Natural killer cell (primary cell): ENCODE results near the gene KIZ. TPM values are rescaled to one million over a fixed set of nuclear protein-coding genes. Genes with fewer than 3 reads are reported as not detected.
A peak's percentile ranks its signal among the peaks of the same experiment; 100 is the strongest.

Experiments used
- ATAC-seq, 3 donors: fragments of 150-1000 bp in 2 of 3; fragments of 200-7000 bp in 1 of 3; cut with Tn5 transposase; 1 replicate in 1 of 3; 2 replicates in 2 of 3; pipeline ENCODE4 v1.10.0; 2021; ENCODE audit warnings: mild to moderate bottlenecking in 2 of 3, moderate library complexity in 2 of 3
- DNase-seq, 2 donors: peaks; one replicate each; pipeline versions ENCODE4 v3.0.0 to v3.0.0-alpha.2; 2013 to 2021; ENCODE audit warnings: mixed read lengths in 1 of 2
- H3K27ac ChIP-seq: one replicate; pipeline ENCODE4 v1.5.1; 2013; ENCODE audit warnings: mild to moderate bottlenecking, low read length
- H3K27me3 ChIP-seq: one replicate; pipeline ENCODE4 v1.6.1; 2013; ENCODE audit warnings: low read length; ENCODE audit not compliant: control insufficient read depth, insufficient read depth
- H3K36me3 ChIP-seq: one replicate; pipeline ENCODE4 v1.6.1; 2013; ENCODE audit warnings: low read length; ENCODE audit not compliant: control insufficient read depth, insufficient read depth
- H3K4me1 ChIP-seq: one replicate; pipeline ENCODE4 v1.6.1; 2013; ENCODE audit warnings: low read length; ENCODE audit not compliant: control insufficient read depth, insufficient read depth
- H3K4me3 ChIP-seq: one replicate; pipeline ENCODE4 v1.5.1; 2013; ENCODE audit warnings: low read length
- H3K9me3 ChIP-seq: one replicate; pipeline ENCODE4 v1.6.1; 2013; ENCODE audit warnings: low read length; ENCODE audit not compliant: control insufficient read depth, insufficient read depth
- H3K27ac Mint-ChIP-seq, 2 donors: one replicate each; pipeline ENCODE4 v1.8.0; 2022; ENCODE audit warnings: mild to moderate bottlenecking in 2 of 2, mixed read lengths in 2 of 2, moderate library complexity in 1 of 2
- H3K27me3 Mint-ChIP-seq, 2 donors: one replicate each; pipeline ENCODE4 v1.8.0; 2022; ENCODE audit warnings: low read depth in 2 of 2, mixed read lengths in 2 of 2
- H3K36me3 Mint-ChIP-seq: one replicate; pipeline ENCODE4 v1.8.0; 2022; ENCODE audit warnings: mixed read lengths
- H3K4me1 Mint-ChIP-seq, 2 donors: one replicate each; pipeline ENCODE4 v1.8.0; 2022; ENCODE audit warnings: mixed read lengths in 2 of 2
- H3K4me3 Mint-ChIP-seq: one replicate; pipeline ENCODE4 v1.8.0; 2022; ENCODE audit warnings: mild to moderate bottlenecking, moderate library complexity, mixed read lengths
- H3K9me3 Mint-ChIP-seq, 2 donors: one replicate each; pipeline ENCODE4 v1.8.0; 2022; ENCODE audit warnings: mixed read lengths in 2 of 2
- CTCF ChIP-seq: fragments of 200-600 bp; IDR thresholded peaks from one replicate; pipeline ENCODE4 v1.8.0; 2022; ENCODE audit warnings: antibody characterized with exemption
- WGBS: methylation state at CpG from one replicate; pipeline ENCODE4 v1.1.7; 2013; ENCODE audit warnings: missing lambda C conversion rate; ENCODE audit not compliant: insufficient coverage; 5-methylcytosine and 5-hydroxymethylcytosine counted together
- intact Hi-C: fragments of 100-400 bp; cut with micrococcal nuclease; formaldehyde crosslinking; loops from one replicate; pipeline ENCODE4 v1.14.2; 2022
- total RNA-seq, 4 donors: library from RNA; stranded (reverse); fragments of 120-200 nt in 1 of 4; gene quantifications; one replicate each; pipeline versions ENCODE4 v1.2.3 to v1.2.4, GENCODE V29; 2013 to 2022

Gene KIZ
- total RNA-seq, 3 donors from 2014 or later (not counting 1 experiment from before 2014, with no cell fraction given), result 32.9 to 38.2 (median 35.3) TPM

- H3K4me3 ChIP-seq, result no peak overlapping the region
- Mint-ChIP-seq H3K27me3 (peaks cover 10 to 40% of the 10 kb centered on the region in 2 donors), H3K9me3 (no peaks in the 10 kb centered on the region), H3K4me1 (no peaks in the 10 kb centered on the region), H3K27ac (no peak overlapping the region), H3K36me3 (no peaks in the 10 kb centered on the region), H3K4me3 (no peak overlapping the region)
- TF ChIP-seq CTCF, result no peak
- DNase-seq (no peak), ATAC-seq (no peak)
- H3K27me3 ChIP-seq, result no peaks in the 10 kb centered on the region
- 84% methylated on average over 14 of the region's 15 CpGs for WGBS
- no peaks in the 10 kb centered on the region for H3K9me3 ChIP-seq
- intact Hi-C loops, result no loop called here
- no peaks in the 10 kb centered on the region for H3K36me3 ChIP-seq
- no peak overlapping the region for H3K27ac ChIP-seq
- H3K4me1 ChIP-seq, result no peaks in the 10 kb centered on the region
Observed at GRCh38 chr20:21265261-21266190, 139.6 kb downstream of the KIZ start.

GRCh38 chr20:21266191-21266536 is 140.3 kb downstream of the KIZ start:
- DNase-seq (no peak), ATAC-seq (peak in 1 of 3 donors; percentile 30)
- Histone ChIP-seq H3K27me3 (no peaks in the 10 kb centered on the region), H3K4me3 (no peak overlapping the region), H3K4me1 (no peaks in the 10 kb centered on the region), H3K36me3 (no peaks in the 10 kb centered on the region), H3K27ac (no peak overlapping the region), H3K9me3 (no peaks in the 10 kb centered on the region)
- no peak for TF ChIP-seq CTCF
- Mint-ChIP-seq H3K4me1 (no peaks in the 10 kb centered on the region), H3K9me3 (no peaks in the 10 kb centered on the region), H3K4me3 (no peak overlapping the region), H3K36me3 (no peaks in the 10 kb centered on the region), H3K27me3 (peaks cover 10 to 40% of the 10 kb centered on the region in 2 donors), H3K27ac (no peak overlapping the region)
- intact Hi-C loops, result no loop called here
- WGBS, result 92% methylated on average over 5 of the region's 5 CpGs

GRCh38 chr20:21269772-21270171 is 143.9 kb downstream of the KIZ start:
- Histone ChIP-seq H3K36me3 (no peaks in the 10 kb centered on the region), H3K4me3 (no peak overlapping the region), H3K9me3 (no peaks in the 10 kb centered on the region), H3K27ac (no peak overlapping the region), H3K27me3 (no peaks in the 10 kb centered on the region), H3K4me1 (no peaks in the 10 kb centered on the region)
- no peaks in the 10 kb centered on the region for H3K9me3 Mint-ChIP-seq
- H3K27me3 Mint-ChIP-seq, result peaks cover 18 to 32% of the 10 kb centered on the region in 2 donors
- TF ChIP-seq CTCF, result no peak
- ATAC-seq (no peak), DNase-seq (no peak)
- intact Hi-C loops, result no loop called here
- WGBS, result 62% methylated on average over 2 of the region's 2 CpGs
- no peak overlapping the region for H3K4me3 Mint-ChIP-seq
- H3K27ac Mint-ChIP-seq, result no peak overlapping the region
- no peaks in the 10 kb centered on the region for H3K4me1 Mint-ChIP-seq
- no peaks in the 10 kb centered on the region for H3K36me3 Mint-ChIP-seq
